Stomach (tissue), 9 donors: ENCODE measurements around the gene PPP2R5D. TPM values are rescaled to one million over a fixed set of nuclear protein-coding genes. Genes with fewer than 3 reads are reported as not detected.

Source experiments
- DNase-seq, 2 donors: peaks; one replicate each; pipeline versions ENCODE4 v3.0.0 to v3.0.0-alpha.2; 2013 to 2019
- H3K27ac ChIP-seq, 5 donors: fragments of 200-600 bp in 4 of 5; sonication (generic) in 4 of 5; one replicate each; pipeline ENCODE4 v1.5.1; 2013 to 2019; ENCODE audit warnings: mild to moderate bottlenecking in 1 of 5, moderate library complexity in 1 of 5
- H3K27me3 ChIP-seq, 3 donors: fragments of 200-600 bp; sonication (generic); one replicate each; pipeline ENCODE4 v1.5.1; 2017 to 2019; ENCODE audit warnings: mixed run types in 1 of 3
- H3K36me3 ChIP-seq, 4 donors: fragments of 200-600 bp; sonication (generic); 1 replicate in 3 of 4; 2 replicates in 1 of 4; pipeline ENCODE4 v1.5.1; 2016 to 2019
- H3K4me1 ChIP-seq, 4 donors: fragments of 200-600 bp; sonication (generic); one replicate each; pipeline ENCODE4 v1.5.1; 2016 to 2019
- H3K4me3 ChIP-seq, 4 donors: fragments of 200-600 bp; sonication (generic) in 3 of 4; one replicate each; pipeline ENCODE4 v1.5.1; 2016 to 2019; ENCODE audit warnings: mild to moderate bottlenecking in 1 of 4
- H3K9me3 ChIP-seq, 4 donors: fragments of 200-600 bp; sonication (generic); one replicate each; pipeline ENCODE4 v1.5.1; 2016 to 2019
- CTCF ChIP-seq, 7 experiments: fragments of 450-650 bp in 4 of 7; fragments of 200-600 bp in 3 of 7; sonication (generic) in 3 of 7; IDR thresholded peaks; one replicate each; pipeline ENCODE4 v1.5.1; 2016 to 2019; ENCODE audit warnings: antibody characterized with exemption in 7 of 7, control low read depth in 2 of 7, mild to moderate bottlenecking in 1 of 7
- EP300 ChIP-seq: sonication (generic); formaldehyde crosslinking; IDR thresholded peaks from one replicate; pipeline ENCODE4 v1.6.1; 2017; ENCODE audit warnings: antibody characterized with exemption
- POLR2A ChIP-seq, 4 donors: fragments of 450-650 bp; IDR thresholded peaks; one replicate each; pipeline ENCODE4 v1.6.1; 2016; ENCODE audit warnings: antibody characterized with exemption in 4 of 4, control low read depth in 2 of 4, mild to moderate bottlenecking in 1 of 4, moderate library complexity in 1 of 4
- POLR2AphosphoS5 ChIP-seq, 3 donors: sonication (generic); formaldehyde crosslinking; IDR thresholded peaks; one replicate each; pipeline ENCODE4 v1.6.1; 2016; ENCODE audit warnings: antibody characterized with exemption in 3 of 3
- WGBS, 5 donors: extraction: QIAGEN DNeasy Blood & Tissue Kit in 3 of 5; methylation state at CpG; one replicate each; pipeline versions ENCODE4 v1.1.5 to v1.1.7; 2013 to 2018; 5-methylcytosine and 5-hydroxymethylcytosine counted together
- intact Hi-C: fragments of 100-400 bp; cut with DNase I; formaldehyde crosslinking; loops from one replicate; pipeline ENCODE4 v1.15.1; 2023; ENCODE audit warnings: low total_unique reads
- polyA plus RNA-seq, 3 donors: library from polyadenylated mRNA; stranded (reverse); fragments of 200-250 nt; gene quantifications; one replicate each; pipeline ENCODE4 v1.2.3, GENCODE V29; 2013
- total RNA-seq, 5 donors: library from RNA; depleted of rRNA; stranded (reverse); fragments of >200 nt; gene quantifications; one replicate each; pipeline versions ENCODE4 v1.1.0 to v1.2.3, GENCODE V29; 2014 to 2016
- donor health status: healthy with polysubstance abuse.
- donor health status: Bipolar disorder and iron deficiency.
- donor health status: healthy.

Gene PPP2R5D
- total and polyA plus RNA-seq, 8 donors, result 19.6 to 517 (median 24.1) TPM

GRCh38 chr6:43013097-43013842 lies 28.9 kb downstream of the PPP2R5D start:
- Histone ChIP-seq H3K36me3 (peaks cover 32 to 61% (median 55%) of the 10 kb centered on the region in 4 donors), H3K27me3 (no peaks in the 10 kb centered on the region), H3K4me3 (peak overlapping the region; percentile 76 to 97 (median 86)), H3K9me3 (no peaks in the 10 kb centered on the region), H3K27ac (peak overlapping the region; percentile 47 to 87 (median 84)), H3K4me1 (peaks cover 36 to 60% (median 52%) of the 10 kb centered on the region in 4 donors)
- no peak for TF ChIP-seq POLR2A (IDR thresholded peaks at IDR 0.05)
- no peak for DNase-seq
- intact Hi-C loops, result no loop called here
- WGBS, 5 donors, result 2 to 4% (median 2%) methylated on average over 23 to 25 of the region's 25 CpGs

- peaks cover 32 to 61% (median 55%) of the 10 kb centered on the region in 4 donors for H3K36me3 ChIP-seq
- intact Hi-C loops, result no loop called here
These were observed 29.6 kb downstream of the PPP2R5D start, which contains the start of the genes KLHDC3 and MEA1 for GRCh38 chr6:43013843-43014433. Gene KLHDC3 (plus strand): TSS chr6:43014249. CDS start chr6:43017193, 2,944 bp downstream. Gene MEA1 (minus strand): TSS chr6:43013946. CDS start chr6:43013813, 133 bp downstream.

GRCh38 chr6:43014434-43014909 lies 30.1 kb downstream of the PPP2R5D start:
- H3K27me3 ChIP-seq, result no peaks in the 10 kb centered on the region
- peaks cover 36 to 61% (median 52%) of the 10 kb centered on the region in 4 donors for H3K4me1 ChIP-seq
- H3K4me3 ChIP-seq, result peak overlapping the region; percentile 76 to 97 (median 86)
- WGBS, 5 donors, result 0 to 1% (median 0%) methylated on average over 7 of the region's 7 CpGs
- H3K27ac ChIP-seq, result peak overlapping the region; percentile 68 to 87 (median 81)
- peak in 1 of 2 donors; percentile 56 for DNase-seq
- intact Hi-C loops, result no loop called here
- H3K9me3 ChIP-seq, result no peaks in the 10 kb centered on the region
- TF ChIP-seq POLR2A (IDR thresholded peaks at IDR 0.05) (no peak), EP300 (no peak), CTCF (IDR thresholded peaks at IDR 0.05) (no peak), POLR2AphosphoS5 (IDR thresholded peaks at IDR 0.05) (no peak)
- peaks cover 36 to 60% (median 55%) of the 10 kb centered on the region in 4 donors for H3K36me3 ChIP-seq

More at GRCh38 chr6:43013843-43014433, 29.6 kb downstream of the PPP2R5D start, which contains the start of the genes KLHDC3 and MEA1:
- WGBS, 5 donors, result 0 to 1% (median 0%) methylated on average over 25 to 51 of the region's 51 CpGs
- Histone ChIP-seq H3K4me1 (peaks cover 36 to 61% (median 52%) of the 10 kb centered on the region in 4 donors), H3K27ac (peak within 1 kb of the TSS; percentile 68 to 87 (median 84)), H3K27me3 (no peaks in the 10 kb centered on the region), H3K9me3 (no peaks in the 10 kb centered on the region), H3K4me3 (peak within 1 kb of the TSS; percentile 76 to 97 (median 86))
- TF ChIP-seq POLR2AphosphoS5 (IDR thresholded peaks at IDR 0.05) (peak; percentile 75 to 96 (median 84)), POLR2A (IDR thresholded peaks at IDR 0.05) (no peak)
- peak; percentile 99 to 100 for DNase-seq

- Histone ChIP-seq H3K9me3 (no peaks in the 10 kb centered on the region), H3K27me3 (no peaks in the 10 kb centered on the region), H3K27ac (peak overlapping the region in 4 of 5 donors; percentile 16 to 65 (median 51)), H3K4me1 (peaks cover 44 to 73% (median 61%) of the 10 kb centered on the region in 4 donors), H3K4me3 (peak overlapping the region in 3 of 4 donors; percentile 3 to 97 (median 8)), H3K36me3 (peaks cover 28 to 54% (median 47%) of the 10 kb centered on the region in 4 donors)
- no peak for TF ChIP-seq CTCF (IDR thresholded peaks at IDR 0.05)
- TF ChIP-seq EP300, result no peak
- TF ChIP-seq POLR2AphosphoS5 (IDR thresholded peaks at IDR 0.05), result no peak
- TF ChIP-seq POLR2A (IDR thresholded peaks at IDR 0.05), result no peak
- no peak for DNase-seq
- intact Hi-C loops, result no loop called here
- 64 to 75% (median 74%) methylated on average over 7 of the region's 7 CpGs for WGBS, 5 donors
These were observed 32.0 kb downstream of the PPP2R5D start for GRCh38 chr6:43016176-43016942.
